HG02885 (cell line): ENCODE data around the gene RXFP1.
"Not testable (repeated sequence)": the region's sequence is repeated elsewhere in the genome, so short reads cannot be mapped to it uniquely, and the experiment has no call there.

Source experiments
- ATAC-seq: cut with Tn5 transposase; IDR thresholded peaks from one replicate; pipeline ENCODE4 v1.9.1; 2021; ENCODE audit warnings: mild to moderate bottlenecking; ENCODE audit not compliant: unreplicated experiment, poor library complexity

RXFP1 gene

DNA sequence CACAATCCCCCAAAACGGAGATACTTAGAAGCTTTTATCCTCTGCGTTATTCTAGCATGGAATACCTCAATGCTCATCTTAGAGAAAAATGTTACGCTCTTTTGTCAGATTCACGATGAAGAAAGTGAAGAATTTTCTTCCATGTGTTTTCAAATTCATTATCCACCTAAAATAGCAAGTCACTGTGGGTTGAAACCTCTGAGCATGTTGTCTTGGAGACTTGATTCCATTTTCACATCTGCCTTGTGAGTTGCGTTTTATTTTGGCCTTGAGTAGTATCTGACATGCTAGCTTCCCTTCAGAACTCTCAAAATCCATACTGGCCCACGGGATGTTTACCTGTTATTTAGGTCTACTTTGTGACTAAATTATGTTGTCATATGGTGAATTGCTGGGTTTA, 83.7 kb downstream of the RXFP1 start:
- ATAC-seq: no peak

DNA sequence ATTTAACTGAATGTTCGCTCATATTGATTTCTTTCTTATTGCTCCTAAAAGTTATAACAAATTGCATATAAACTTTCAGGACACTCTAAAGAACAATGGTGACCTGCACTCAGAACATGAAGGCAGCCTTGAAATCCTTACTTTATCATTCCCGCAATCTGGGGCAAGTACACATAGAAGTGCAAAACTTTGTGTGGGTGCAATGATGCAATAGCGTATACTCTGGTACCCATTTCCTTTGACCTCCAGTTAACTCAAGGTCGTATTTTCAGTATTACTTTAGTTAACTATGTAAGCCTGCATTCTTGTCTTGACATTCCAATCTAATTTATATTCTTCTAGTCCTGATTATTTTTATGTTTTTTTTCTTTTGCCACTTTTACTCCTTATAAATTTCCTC, 85.3 kb downstream of the RXFP1 start:
- no peak for ATAC-seq

DNA sequence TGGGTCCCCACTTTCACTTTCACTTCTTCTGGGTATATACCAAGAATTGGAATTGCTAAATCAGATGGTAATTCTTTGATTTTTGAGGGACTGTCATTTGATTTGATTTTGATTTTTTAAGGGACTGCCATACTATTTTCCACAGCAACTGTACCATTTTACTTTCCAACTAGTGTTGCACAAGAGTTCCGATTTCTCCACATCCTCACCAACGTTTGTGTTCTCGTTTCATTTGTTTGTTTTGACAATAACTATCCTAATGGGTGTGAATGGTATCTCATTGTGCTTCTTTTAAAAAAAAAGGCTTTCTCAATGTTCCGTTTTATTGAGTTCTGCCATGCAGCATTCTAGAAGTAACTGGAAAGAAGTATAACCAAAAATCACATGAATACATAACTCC, 87.4 kb downstream of the RXFP1 start:
- ATAC-seq: no peak

DNA sequence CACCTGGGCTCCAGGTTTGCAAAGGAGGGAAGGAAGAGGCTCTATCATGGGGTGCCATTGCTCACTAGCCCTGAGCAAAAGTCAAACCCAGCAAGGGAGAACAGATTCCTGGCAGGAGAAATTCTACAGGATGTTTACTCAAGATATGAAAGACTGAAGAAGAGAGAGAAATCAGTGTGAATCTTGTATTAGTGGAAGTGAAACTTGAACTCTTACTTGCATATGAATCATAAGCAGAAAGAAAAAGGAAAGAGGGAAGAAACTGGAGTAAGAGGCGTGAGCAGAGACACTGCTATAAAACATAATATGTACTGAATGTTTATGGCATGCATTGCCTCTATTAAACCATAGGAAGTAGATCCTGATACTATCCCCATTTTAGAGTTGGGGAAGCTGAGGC, 89.1 kb downstream of the RXFP1 start:
- peak; percentile 97 for ATAC-seq

DNA sequence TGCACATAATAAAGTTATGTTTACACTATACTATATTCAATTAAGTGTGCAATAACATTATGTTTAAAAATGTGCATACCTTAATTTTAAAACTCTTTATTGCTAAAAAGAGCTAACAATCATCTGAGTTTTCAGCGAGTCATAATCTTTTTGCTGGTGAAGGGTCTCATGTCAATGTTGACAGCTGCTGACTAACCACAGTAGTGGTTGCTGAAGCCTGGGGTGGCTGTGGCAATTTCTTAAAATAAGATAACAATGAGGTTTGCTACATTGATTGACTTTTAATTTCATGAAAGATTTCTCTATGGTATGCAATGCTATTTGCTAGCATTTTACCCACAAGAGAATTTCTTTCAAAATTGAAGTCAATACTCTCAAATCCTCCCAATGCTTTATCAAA, 91.4 kb downstream of the RXFP1 start:
- no peak for ATAC-seq

DNA sequence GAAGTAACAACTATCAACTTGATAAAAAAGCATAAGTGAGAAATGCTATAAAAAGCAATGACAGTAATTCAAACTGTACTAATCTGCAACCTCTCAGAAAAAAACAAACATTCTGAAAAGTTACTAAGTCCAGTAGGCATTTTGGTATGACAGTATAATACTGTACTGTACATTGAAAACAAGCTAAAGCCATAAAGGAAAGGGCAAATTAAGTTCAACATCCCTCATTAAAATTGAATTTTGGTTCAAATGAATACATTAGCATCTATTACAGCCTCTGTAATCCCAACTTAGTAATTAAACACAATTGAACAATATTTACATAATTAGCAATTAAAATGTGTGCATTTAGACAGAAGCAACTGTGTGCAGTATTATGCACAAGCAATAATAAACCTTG, 96.3 kb downstream of the RXFP1 start:
- ATAC-seq: no peak

DNA sequence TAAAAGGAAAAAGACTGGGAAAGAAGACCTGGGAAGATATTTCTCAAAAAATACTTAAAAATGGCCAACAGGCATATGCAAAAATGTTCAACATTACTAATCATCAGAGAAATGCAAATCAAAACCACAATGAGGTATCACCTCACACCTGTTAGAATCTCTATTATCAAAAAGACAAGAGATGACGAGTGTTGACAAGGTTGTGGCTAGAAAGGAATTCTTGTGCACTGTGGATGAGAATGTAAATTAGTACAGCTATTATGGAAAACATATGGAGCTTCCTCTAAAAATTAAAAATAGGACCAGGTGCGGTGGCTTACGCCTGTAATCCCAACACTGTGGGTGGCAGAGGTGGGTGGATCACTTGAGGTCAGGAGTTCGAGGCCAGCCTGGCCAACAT, 100.0 kb downstream of the RXFP1 start:
- ATAC-seq: peak; percentile 46

DNA sequence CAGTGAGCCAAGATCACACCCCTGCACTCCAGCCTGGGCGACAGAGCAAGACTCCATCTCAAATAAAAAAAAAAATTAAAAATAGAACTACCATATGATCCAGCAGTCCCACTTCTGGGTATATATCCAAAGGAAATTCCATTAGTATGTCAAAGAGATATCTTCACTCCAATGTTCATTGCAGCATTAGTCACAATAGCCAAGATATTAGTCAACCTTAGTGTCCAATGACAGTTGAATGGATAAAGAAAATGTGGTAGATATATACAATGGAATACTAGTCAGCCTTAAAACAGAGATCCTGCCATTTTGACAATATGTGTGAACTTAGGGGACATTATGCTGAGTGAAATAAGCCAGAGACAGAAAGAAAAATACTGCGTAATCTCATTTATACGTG, 100.6 kb downstream of the RXFP1 start:
- ATAC-seq: no peak

DNA sequence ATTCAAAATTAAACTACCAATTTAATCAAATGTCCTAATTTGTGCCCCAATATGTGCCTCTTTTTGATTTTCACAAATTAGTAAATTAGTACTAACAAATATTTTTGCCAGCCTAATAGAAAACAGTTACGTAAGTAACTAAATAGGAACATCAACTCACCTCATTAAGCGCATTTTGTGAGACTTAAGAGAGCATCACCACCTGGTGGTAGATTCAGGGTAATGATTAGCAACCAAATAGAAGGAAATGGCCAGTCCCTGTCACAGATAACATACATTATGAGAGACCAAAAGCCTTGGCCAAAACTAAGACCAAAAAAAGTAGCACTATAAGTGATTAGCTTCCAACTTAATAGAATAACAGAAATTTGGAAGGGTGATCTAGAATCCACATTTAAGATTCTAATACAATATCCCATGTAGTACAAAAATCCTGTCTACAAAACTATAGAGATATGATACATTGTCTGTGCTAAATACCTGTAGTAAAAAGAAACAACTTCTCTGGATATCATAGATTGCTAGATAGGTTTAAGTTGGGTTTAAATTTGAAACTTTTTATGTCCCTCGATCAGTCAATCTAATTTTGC, 103.3 kb downstream of the RXFP1 start:
- peak; percentile 96 for ATAC-seq

DNA sequence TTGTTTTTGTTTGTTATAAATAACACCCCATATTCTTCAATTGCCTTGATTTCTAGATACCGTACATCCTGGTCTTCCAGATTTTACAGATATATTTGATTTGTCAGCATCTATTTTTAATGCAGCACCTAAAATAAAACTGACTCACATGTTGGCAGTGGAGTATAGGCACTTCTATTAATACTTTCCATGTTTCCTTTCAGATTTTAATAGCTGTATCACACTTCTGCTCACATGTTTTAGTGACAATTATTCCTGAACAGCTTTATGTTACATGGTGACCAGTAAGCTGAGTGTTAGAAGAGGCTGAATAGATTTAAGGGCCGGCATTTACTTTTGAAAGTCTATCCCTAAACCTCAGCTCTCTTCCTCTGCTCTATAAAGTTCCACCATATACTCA, 103.9 kb downstream of the RXFP1 start:
- no peak for ATAC-seq

DNA sequence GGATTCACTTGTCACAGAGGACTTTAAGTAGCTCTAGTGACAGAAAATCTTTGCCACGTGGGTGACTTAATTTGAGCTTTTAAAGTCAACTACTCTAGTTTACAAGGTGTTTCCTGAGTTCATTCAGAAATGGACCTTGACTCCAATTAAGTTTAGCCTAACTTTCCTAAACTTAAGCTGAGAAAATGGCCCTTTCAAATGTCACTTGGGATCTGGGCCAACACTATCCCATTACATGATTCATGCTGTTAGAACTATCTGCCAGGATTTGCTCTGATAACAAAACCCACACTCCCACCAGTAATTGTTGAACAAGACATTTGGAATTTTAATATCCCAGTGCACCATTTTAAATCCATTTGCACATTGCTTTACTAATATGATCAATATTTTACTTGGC, 109.2 kb downstream of the RXFP1 start:
- ATAC-seq: no peak

DNA sequence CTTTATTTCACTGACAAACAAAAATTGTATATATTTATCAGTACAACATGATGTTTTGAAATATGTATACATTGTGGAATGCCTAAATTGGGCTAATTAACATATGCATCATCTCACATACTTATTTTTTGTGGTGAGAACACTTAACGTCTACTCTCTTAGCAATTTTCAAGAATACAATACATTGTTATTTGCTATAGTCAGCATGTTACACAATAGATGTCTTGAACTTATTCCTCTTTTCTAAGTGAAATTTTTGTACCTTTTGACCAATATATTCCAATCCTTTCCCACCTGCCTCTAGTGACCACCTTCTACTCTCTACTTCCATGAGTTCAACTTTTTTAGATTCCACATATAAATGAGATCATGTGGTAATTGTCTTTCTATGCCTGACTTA, 114.9 kb downstream of the RXFP1 start:
- no peak for ATAC-seq

DNA sequence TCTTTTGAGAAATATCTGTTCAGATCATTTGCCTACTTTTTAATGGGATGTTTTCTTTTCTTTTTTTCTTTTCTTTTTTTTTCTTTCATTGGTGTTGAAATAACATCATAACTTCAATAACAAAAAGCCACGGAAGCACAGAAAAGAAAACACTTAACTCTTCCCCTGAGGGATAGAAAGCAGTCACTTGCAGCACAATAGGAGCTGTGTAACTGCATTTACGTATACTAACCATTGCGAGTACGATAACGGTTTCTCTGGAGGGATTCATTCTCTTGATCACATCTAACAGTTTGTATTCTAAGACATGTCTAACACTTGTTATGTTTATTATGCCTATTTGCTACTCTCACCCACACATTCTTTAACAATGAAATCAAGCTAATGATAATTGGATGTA, 122.7 kb downstream of the RXFP1 start:
- ATAC-seq: no peak

DNA sequence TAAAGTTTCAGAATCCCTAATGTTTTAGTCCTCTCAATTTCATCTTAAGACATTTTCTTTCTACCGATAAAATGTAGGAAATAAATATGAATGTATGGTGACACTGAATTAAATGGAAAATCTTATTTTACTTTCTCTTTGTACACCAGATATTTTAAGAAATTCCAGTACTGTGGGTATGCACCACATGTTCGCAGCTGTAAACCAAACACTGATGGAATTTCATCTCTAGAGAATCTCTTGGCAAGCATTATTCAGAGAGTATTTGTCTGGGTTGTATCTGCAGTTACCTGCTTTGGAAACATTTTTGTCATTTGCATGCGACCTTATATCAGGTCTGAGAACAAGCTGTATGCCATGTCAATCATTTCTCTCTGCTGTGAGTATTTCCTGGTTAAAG, 123.1 kb downstream of the RXFP1 start:
- no peak for ATAC-seq

DNA sequence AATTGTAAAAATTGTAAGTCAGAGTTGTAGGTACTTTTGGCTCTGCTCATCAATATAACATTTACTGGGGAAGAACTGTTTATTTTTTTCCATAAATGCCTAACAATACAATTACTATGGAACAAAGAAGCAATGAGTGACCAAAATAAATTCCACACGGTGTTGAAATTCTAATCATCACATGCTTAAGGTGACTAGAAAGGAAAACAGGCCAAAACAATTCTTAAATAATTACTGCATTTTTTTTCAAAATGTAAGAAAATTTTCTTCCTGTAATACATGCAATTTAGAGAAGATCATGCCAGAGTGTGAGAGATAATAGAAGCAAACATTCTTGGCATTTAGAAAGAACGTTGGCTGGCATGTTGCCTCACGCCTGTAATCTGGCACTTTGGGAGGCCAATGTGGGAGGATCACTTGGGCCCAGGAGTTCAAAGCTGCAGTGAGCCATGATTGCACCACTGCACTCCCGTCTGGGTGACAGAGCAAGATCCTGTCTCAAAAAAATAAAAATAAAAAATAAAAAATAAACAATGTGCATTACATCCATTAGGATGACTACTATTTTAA, 127.5 kb downstream of the RXFP1 start:
- ATAC-seq: no peak

DNA sequence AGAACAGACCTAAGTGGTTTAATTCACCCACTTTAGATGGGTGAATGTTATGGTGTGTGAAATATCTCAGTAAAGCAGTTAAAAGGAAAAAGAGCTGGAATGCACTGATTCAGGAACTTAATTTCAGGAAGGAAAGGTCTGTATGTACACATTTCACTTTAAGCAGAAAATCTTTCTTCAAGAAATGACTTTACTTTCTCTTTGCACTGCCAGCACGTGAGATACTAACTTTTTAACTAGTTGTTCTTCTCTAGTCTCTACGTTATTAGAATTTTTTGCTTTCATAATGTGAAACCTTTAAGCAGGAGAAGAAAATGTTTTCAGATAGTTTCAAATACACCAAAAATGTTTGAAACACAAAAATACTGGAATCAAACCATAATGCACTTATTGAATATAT, 131.2 kb downstream of the RXFP1 start:
- ATAC-seq: no peak

DNA sequence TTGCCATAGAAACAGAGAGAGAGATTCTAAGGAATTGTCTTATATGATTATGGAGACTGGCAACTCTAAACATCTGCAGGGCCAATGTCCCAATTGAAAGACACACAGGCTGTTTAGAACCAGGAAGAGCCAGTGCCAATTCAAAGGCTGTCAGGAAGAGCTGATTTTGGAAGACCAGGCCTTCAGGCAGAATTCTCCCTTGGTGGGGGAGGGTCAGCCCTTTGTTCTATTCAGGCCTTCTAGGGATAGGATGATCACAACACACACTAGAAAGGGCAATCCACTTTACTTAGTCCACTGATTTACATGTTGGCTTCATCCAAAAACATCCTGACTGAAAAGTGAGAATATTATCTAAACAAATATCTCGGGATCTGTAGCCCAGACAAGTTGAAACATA, 134.8 kb downstream of the RXFP1 start:
- ATAC-seq: no peak

DNA sequence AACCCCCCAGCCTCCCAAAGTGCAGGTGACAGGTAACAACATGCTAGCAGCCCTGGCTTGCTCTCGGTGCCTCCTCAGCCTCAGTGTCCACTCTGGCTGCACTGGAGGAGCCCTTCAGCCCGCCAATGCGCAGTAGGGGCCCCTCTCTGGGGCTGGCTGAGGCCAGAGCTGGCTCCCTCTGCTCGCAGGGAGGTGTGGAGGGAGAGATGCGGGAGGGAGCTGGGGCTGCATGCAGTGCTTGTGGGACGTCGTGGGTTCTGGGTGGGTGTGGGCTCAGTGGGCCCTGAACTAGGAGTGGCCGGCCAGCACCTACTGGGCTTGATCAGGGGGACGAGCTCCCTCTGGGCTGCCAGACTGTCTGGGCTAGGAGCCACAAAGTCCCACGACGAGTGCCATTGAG, 135.6 kb downstream of the RXFP1 start:
- ATAC-seq: no peak

DNA sequence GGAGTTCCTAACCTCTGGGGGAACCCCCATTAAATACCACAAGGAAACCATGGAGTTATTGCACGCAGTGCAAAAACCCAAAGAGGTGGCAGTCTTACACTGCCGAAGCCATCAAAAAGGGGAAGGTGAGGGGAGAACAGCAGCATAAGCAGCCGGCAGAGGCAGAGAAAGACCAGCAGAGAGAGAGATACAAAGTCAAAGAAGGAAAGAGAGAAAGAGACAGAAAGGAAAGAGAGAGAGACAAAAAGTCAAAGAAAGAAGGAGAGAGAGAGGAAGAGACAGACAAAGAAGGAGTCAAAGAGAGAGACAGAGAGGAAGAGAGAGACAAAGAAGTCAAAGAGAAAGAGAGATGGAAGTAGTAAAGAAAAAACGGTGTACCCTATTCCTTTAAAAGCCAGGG, 141.6 kb downstream of the RXFP1 start:
- not testable (repeated sequence) for ATAC-seq

DNA sequence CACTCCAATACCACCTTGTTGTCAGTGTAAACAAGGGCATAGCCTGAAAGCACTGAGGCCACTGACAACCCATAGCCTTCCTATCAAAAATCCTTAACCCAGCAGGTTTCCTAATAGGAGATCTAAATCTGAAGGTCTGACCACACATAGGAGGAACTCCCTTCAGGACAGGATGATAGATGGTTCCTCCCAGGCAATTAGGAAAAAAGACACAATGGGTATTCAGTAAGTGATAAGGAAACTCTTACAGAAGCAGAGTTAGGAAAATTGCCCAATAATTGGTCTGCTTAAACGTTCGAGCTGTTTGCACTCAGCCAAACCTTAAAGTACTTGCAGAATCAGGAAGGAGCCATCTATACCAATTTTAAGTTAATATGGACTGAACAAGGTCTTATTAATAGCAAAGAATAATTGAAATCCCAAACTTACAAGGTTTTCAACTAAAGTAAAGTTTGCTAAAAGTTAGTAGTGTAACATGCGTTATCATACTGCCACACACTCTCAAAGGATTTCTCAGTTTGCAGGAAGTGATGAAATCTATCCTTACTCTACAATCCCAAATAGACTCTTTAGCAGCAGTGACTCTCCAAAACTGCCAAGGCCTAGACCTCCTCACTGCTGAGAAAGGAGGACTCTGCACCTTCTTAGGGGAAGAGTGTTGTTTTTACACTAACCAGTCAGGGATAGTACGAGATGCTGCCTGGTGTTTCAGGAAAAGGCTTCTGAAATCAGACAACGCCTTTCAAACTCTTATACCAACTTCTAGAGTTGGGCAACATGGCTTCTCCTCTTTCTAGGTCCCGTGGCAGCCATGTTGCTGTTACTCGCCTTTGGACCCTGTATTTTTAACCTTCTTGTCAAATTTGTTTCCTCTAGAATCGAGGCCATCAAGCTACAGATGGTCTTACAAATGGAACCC, 142.3 kb downstream of the RXFP1 start:
- not testable (repeated sequence) for ATAC-seq

DNA sequence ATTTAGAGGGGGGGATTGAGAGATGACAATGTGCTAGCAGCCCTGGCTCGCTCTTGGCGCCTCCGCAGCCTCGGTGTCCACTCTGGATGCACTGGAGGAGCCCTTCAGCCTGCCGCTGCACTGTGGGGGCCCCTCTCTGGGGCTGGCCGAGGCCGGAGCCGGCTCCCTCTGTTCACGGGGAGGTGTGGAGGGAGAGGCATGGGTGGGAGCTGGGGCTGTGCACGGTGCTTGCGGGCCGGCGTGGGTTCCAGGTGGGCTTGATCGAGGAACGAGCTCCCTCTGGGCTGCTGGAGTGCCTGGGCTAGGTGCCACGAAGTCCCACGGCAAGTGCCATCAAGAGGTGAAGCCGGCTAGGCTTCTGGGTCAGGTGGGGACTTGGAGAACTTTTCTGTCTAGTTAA, 143.1 kb downstream of the RXFP1 start:
- no peak for ATAC-seq

DNA sequence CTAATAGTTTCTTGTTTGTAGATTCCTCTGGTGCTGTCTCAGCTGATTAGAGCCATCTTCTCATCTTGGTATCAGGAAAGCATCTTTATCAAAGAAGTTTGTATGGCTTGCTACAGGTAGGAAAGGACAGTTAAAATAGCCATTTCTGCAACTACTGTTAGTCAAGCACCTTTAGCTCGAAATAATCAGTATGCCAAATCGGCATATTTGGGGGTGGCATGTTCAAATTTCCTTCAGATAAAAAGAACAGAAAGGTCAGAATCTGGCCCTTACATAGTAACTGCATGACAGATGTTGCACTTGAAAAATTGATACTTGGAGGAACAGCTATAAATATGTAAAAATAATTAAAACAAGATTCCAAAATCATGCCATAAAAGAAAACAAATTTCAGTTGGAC, 145.2 kb downstream of the RXFP1 start:
- no peak for ATAC-seq
